Activated T-helper 2 cell treated with anti-CD3 and anti-CD28 coated beads, Interferon-gamma antibody, Interleukin-2, Interleukin-4, amounts not matched to agents 10 μg/mL and 5 μg/mL and 100 μg/mL, durations not matched to agents 14 hours and 24 hours and 36 hours (primary cell): ENCODE data around the gene GPR83. TPM values are rescaled to one million over a fixed set of nuclear protein-coding genes. Genes with fewer than 3 reads are reported as not detected.
A peak's percentile ranks its signal among the peaks of the same experiment; 100 is the strongest.
"Not testable (repeated sequence)": the region's sequence is repeated elsewhere in the genome, so short reads cannot be mapped to it uniquely, and the experiment has no call there.

ENCODE experiments used
- DNase-seq: peaks from one replicate; pipeline ENCODE4 v3.0.0; 2021; ENCODE audit warnings: low spot score
- H3K27ac Mint-ChIP-seq: one replicate; pipeline ENCODE4 v1.8.0; 2021; ENCODE audit warnings: mixed read lengths
- H3K27me3 Mint-ChIP-seq: one replicate; pipeline ENCODE4 v1.8.0; 2021; ENCODE audit warnings: low read depth, mixed read lengths
- H3K36me3 Mint-ChIP-seq: one replicate; pipeline ENCODE4 v1.8.0; 2021; ENCODE audit warnings: low read depth, mixed read lengths
- H3K4me1 Mint-ChIP-seq: one replicate; pipeline ENCODE4 v1.8.0; 2021; ENCODE audit warnings: low read depth, mixed read lengths
- H3K4me3 Mint-ChIP-seq: one replicate; pipeline ENCODE4 v1.8.0; 2021; ENCODE audit warnings: low read depth, mild to moderate bottlenecking, moderate library complexity, mixed read lengths
- H3K9me3 Mint-ChIP-seq: one replicate; pipeline ENCODE4 v1.8.0; 2021; ENCODE audit warnings: mixed read lengths
- intact Hi-C: fragments of 100-400 bp; cut with micrococcal nuclease; formaldehyde crosslinking; loops from one replicate; pipeline ENCODE4 v1.15.1; 2023
- total RNA-seq: library from RNA; stranded (reverse); gene quantifications from 2 replicates; pipeline ENCODE4 v1.2.3, GENCODE V29; 2022

GPR83 gene
- total RNA-seq, 1 donor from 2014 or later = not detected

GRCh38 chr11:94405062-94405833, 4.0 kb upstream of the GPR83 start:
- no peak for DNase-seq
- no peaks in the 10 kb centered on the region for H3K36me3 Mint-ChIP-seq
- no peak overlapping the region for H3K27ac Mint-ChIP-seq
- H3K9me3 Mint-ChIP-seq = peaks cover 3% of the 10 kb centered on the region
- H3K4me3 Mint-ChIP-seq = no peak overlapping the region
- intact Hi-C loops = no loop called here
- H3K27me3 Mint-ChIP-seq = peaks cover 20% of the 10 kb centered on the region
- peaks cover 3% of the 10 kb centered on the region for H3K4me1 Mint-ChIP-seq

- Mint-ChIP-seq H3K27me3 (peaks cover 42% of the 10 kb centered on the region), H3K36me3 (no peaks in the 10 kb centered on the region), H3K27ac (no peak overlapping the region), H3K4me1 (peaks cover 3% of the 10 kb centered on the region), H3K4me3 (no peak overlapping the region), H3K9me3 (no peaks in the 10 kb centered on the region)
- no peak for DNase-seq
- intact Hi-C loops = no loop called here
These were observed 1.1 kb upstream of the GPR83 start for GRCh38 chr11:94402355-94402754.

- Mint-ChIP-seq H3K4me3 (no peak overlapping the region), H3K36me3 (no peaks in the 10 kb centered on the region), H3K9me3 (no peaks in the 10 kb centered on the region), H3K27ac (no peak overlapping the region), H3K4me1 (peaks cover 3% of the 10 kb centered on the region), H3K27me3 (peaks cover 44% of the 10 kb centered on the region)
- DNase-seq = no peak
- intact Hi-C loops = no loop called here
These were observed 600 bp upstream of the GPR83 start for GRCh38 chr11:94401773-94402265.

- intact Hi-C loops = no loop called here
- no peak overlapping the region for H3K27ac Mint-ChIP-seq
- peaks cover 44% of the 10 kb centered on the region for H3K27me3 Mint-ChIP-seq
- no peaks in the 10 kb centered on the region for H3K9me3 Mint-ChIP-seq
- H3K36me3 Mint-ChIP-seq = no peaks in the 10 kb centered on the region
- peaks cover 3% of the 10 kb centered on the region for H3K4me1 Mint-ChIP-seq
- no peak for DNase-seq
- peak overlapping the region; percentile 22 for H3K4me3 Mint-ChIP-seq
These were observed 771 bp downstream of the GPR83 start for GRCh38 chr11:94400457-94400838.

- intact Hi-C loops = no loop called here
- DNase-seq = no peak
- H3K27me3 Mint-ChIP-seq = peaks cover 44% of the 10 kb centered on the region
These were observed 1.2 kb downstream of the GPR83 start for GRCh38 chr11:94400050-94400449.

GRCh38 chr11:94398101-94398500, 3.1 kb downstream of the GPR83 start:
- Mint-ChIP-seq H3K9me3 (no peaks in the 10 kb centered on the region), H3K27ac (no peak overlapping the region), H3K4me3 (no peak overlapping the region), H3K27me3 (peaks cover 43% of the 10 kb centered on the region), H3K4me1 (peaks cover 3% of the 10 kb centered on the region), H3K36me3 (no peaks in the 10 kb centered on the region)
- DNase-seq = no peak
- intact Hi-C loops = no loop called here

More at GRCh38 chr11:94400050-94400449, 1.2 kb downstream of the GPR83 start:
- Mint-ChIP-seq H3K27ac (no peak overlapping the region), H3K9me3 (no peaks in the 10 kb centered on the region), H3K4me3 (no peak overlapping the region), H3K4me1 (peaks cover 3% of the 10 kb centered on the region), H3K36me3 (no peaks in the 10 kb centered on the region)

- Mint-ChIP-seq H3K4me1 (peaks cover 3% of the 10 kb centered on the region), H3K27me3 (peaks cover 31% of the 10 kb centered on the region), H3K36me3 (no peaks in the 10 kb centered on the region), H3K4me3 (no peak overlapping the region), H3K9me3 (no peaks in the 10 kb centered on the region), H3K27ac (no peak overlapping the region)
- no peak for DNase-seq
- intact Hi-C loops = no loop called here
These were observed 4.9 kb downstream of the GPR83 start for GRCh38 chr11:94396282-94396681.

- H3K36me3 Mint-ChIP-seq, H3K27ac Mint-ChIP-seq, H3K4me1 Mint-ChIP-seq, H3K9me3 Mint-ChIP-seq, H3K27me3 Mint-ChIP-seq, H3K4me3 Mint-ChIP-seq, DNase-seq, intact Hi-C loops: not testable (repeated sequence)
These were observed 9.3 kb downstream of the GPR83 start for GRCh38 chr11:94391937-94392336.

- Mint-ChIP-seq H3K4me1 (no peaks in the 10 kb centered on the region), H3K36me3 (no peaks in the 10 kb centered on the region), H3K27me3 (no peaks in the 10 kb centered on the region), H3K9me3 (no peaks in the 10 kb centered on the region), H3K27ac (no peak overlapping the region), H3K4me3 (no peak overlapping the region)
- intact Hi-C loops = no loop called here
- no peak for DNase-seq
These were observed 21.6 kb downstream of the GPR83 start for GRCh38 chr11:94379613-94380012.

GRCh38 chr11:94376841-94377240, 24.4 kb downstream of the GPR83 start:
- DNase-seq = no peak
- intact Hi-C loops = no loop called here
- Mint-ChIP-seq H3K4me3 (no peak overlapping the region), H3K27ac (no peak overlapping the region), H3K4me1 (no peaks in the 10 kb centered on the region), H3K9me3 (no peaks in the 10 kb centered on the region), H3K27me3 (no peaks in the 10 kb centered on the region), H3K36me3 (no peaks in the 10 kb centered on the region)

- H3K27me3 Mint-ChIP-seq, H3K4me3 Mint-ChIP-seq, H3K4me1 Mint-ChIP-seq, H3K36me3 Mint-ChIP-seq, H3K9me3 Mint-ChIP-seq, DNase-seq, H3K27ac Mint-ChIP-seq, intact Hi-C loops: not testable (repeated sequence)
These were observed 30.6 kb downstream of the GPR83 start for GRCh38 chr11:94370576-94370975.

GRCh38 chr11:94350850-94351563, 50.2 kb downstream of the GPR83 start:
- intact Hi-C loops, H3K36me3 Mint-ChIP-seq, H3K4me3 Mint-ChIP-seq, H3K27me3 Mint-ChIP-seq, DNase-seq, H3K4me1 Mint-ChIP-seq, H3K9me3 Mint-ChIP-seq, H3K27ac Mint-ChIP-seq: not testable (repeated sequence)

GRCh38 chr11:94346311-94346710, 54.9 kb downstream of the GPR83 start:
- H3K27me3 Mint-ChIP-seq, H3K27ac Mint-ChIP-seq, H3K36me3 Mint-ChIP-seq, DNase-seq, H3K9me3 Mint-ChIP-seq, H3K4me1 Mint-ChIP-seq, H3K4me3 Mint-ChIP-seq, intact Hi-C loops: not testable (repeated sequence)
